ENCODE data around the gene PRTN3.

GRCh38 chr19:810883-811489 lies 29.8 kb upstream of the PRTN3 start:
- TF ChIP-seq POLR2A (IDR thresholded peaks at IDR 0.05) (no peak), CTCF (IDR thresholded peaks at IDR 0.05) (no peak)
